Measurements from ENCODE around the gene MEGF6. TPM values are rescaled to one million over a fixed set of nuclear protein-coding genes. Genes with fewer than 3 reads are reported as not detected.

The MEGF6 gene
- total RNA-seq, 4 donors from 2014 or later: 4.1 to 27.1 (median 11.4) TPM

DNA sequence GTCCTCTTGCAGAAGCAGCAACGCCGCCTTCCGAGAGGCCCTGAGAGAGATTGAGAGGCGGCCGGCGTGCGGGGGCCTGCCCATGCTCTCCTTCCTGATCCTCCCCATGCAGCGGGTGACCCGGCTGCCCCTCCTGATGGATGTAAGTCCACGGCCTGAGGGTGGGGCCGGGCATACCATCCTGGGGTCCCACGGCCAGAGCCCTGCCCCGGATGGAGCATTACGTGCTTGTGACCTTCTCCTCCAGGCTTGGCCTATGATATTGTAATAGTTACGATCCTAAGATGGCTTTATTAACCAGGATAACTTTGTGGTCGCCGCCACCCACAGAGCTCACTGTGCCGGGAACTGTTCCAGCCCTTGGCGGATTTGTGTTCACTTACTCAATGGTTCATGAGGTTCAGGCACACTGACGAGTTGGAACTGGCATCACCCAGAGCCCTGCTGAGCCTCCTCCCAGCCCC lies 137.9 kb downstream of the MEGF6 start:
- intact Hi-C loops (cut with DNase I; ENCODE audit: low total_unique reads) (no loop called here), in situ Hi-C loops (cut with MboI; ENCODE audit: low pct_ligation_motif_present in 1 of 4, low pct_unique_long_range_greater_than_20kb in 1 of 4, low sequenced_read_pairs in 3 of 4) (no loop called here)
- TF ChIP-seq, protein P1, sequence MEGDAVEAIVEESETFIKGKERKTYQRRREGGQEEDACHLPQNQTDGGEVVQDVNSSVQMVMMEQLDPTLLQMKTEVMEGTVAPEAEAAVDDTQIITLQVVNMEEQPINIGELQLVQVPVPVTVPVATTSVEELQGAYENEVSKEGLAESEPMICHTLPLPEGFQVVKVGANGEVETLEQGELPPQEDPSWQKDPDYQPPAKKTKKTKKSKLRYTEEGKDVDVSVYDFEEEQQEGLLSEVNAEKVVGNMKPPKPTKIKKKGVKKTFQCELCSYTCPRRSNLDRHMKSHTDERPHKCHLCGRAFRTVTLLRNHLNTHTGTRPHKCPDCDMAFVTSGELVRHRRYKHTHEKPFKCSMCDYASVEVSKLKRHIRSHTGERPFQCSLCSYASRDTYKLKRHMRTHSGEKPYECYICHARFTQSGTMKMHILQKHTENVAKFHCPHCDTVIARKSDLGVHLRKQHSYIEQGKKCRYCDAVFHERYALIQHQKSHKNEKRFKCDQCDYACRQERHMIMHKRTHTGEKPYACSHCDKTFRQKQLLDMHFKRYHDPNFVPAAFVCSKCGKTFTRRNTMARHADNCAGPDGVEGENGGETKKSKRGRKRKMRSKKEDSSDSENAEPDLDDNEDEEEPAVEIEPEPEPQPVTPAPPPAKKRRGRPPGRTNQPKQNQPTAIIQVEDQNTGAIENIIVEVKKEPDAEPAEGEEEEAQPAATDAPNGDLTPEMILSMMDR (IDR thresholded peaks at IDR 0.05): no peak
- no peak for TF ChIP-seq POLR2A (IDR thresholded peaks at IDR 0.05)
- no peak for TF ChIP-seq POLR2AphosphoS5 (IDR thresholded peaks at IDR 0.05)
- no peak for TF ChIP-seq EP300 (IDR thresholded peaks at IDR 0.05; ENCODE audit: low read depth)
- H3K4me1 ChIP-seq: peaks cover 0 to 7% (median 0%) of the 10 kb centered on the region in 4 donors
- WGBS, 2 donors (ENCODE audit: low coverage in 1 of 2): 65 to 78% methylated on average over 4 to 20 of the region's 20 CpGs
- no peaks in the 10 kb centered on the region for H3K27me3 ChIP-seq
- H3K36me3 ChIP-seq: no peaks in the 10 kb centered on the region
- no peak overlapping the region for H3K4me3 ChIP-seq
- no peaks in the 10 kb centered on the region for H3K9me3 ChIP-seq
- DNase-seq: no peak
- H3K27ac ChIP-seq: no peak overlapping the region

DNA sequence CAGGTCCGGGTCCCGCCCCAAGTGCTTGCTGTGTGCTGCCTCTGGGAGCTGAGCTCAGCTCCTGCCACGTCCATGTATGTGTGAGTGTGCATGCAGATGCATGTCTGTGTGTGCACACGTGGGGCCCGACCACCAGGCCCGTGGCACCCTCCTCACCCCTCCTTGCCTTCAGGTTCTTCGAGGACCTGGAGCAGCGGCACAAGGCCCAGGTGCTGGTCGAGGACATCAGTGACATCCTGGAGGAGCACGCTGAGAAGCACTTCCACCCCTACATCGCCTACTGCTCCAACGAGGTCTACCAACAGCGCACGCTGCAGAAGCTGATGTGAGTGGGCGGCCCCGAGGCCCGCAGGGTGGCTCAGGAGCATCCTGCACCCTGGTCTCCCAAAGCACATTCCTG lies 138.4 kb downstream of the MEGF6 start:
- Histone ChIP-seq H3K27ac (no peak overlapping the region), H3K4me3 (no peak overlapping the region), H3K4me1 (peaks cover 0 to 7% (median 0%) of the 10 kb centered on the region in 4 donors), H3K27me3 (no peaks in the 10 kb centered on the region), H3K9me3 (no peaks in the 10 kb centered on the region), H3K36me3 (no peaks in the 10 kb centered on the region)
- TF ChIP-seq, protein P1 (IDR thresholded peaks at IDR 0.05): no peak
- TF ChIP-seq POLR2AphosphoS5 (IDR thresholded peaks at IDR 0.05) (no peak), EP300 (IDR thresholded peaks at IDR 0.05; ENCODE audit: low read depth) (no peak), POLR2A (IDR thresholded peaks at IDR 0.05) (no peak)
- intact Hi-C loops (cut with DNase I; ENCODE audit: low total_unique reads) (no loop called here), in situ Hi-C loops (cut with MboI; ENCODE audit: low pct_ligation_motif_present in 1 of 4, low pct_unique_long_range_greater_than_20kb in 1 of 4, low sequenced_read_pairs in 3 of 4) (no loop called here)
- DNase-seq: no peak
- 86% methylated on average over 17 of the region's 17 CpGs; no CpG with 5 or more reads in 1 of the 2 donors for WGBS, 2 donors (ENCODE audit: low coverage in 1 of 2)

DNA sequence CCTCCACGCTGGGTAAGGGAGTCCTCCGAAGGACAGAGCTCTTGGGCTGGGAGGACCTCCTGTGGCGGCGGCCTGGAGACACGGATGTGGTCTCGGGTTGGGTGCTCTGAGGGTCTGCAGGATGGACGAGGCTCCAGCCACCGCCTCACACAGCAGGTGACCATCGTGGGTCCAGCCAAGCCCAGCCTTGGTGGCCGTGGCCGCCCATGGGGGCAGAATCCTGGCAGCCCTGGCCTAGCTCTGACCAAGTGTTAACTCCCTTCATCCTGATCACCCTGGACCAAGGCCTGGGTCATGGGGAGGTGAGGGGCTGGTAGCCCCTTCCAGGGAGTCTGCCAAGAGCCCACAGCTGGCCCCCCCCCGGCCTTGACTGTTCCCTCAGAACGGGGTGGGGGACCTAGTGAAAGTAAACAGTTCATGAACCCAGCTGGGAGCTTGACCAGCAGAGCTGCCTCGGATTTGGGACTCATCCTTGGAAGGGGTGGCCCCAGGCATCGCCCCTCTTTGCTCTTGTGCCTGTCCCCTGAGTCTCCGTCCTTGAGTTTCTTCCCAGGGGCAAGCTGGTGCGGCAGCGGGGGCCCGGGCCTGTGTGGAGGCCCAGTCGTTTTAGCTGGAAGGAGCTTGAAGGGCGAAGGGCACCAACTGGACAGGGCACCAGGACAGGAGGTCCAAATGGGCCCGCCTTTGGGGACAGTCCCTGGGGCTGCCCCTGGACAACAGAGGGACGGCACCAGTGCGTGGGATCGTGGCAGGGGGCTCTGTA lies 139.0 kb downstream of the MEGF6 start:
- no peak for DNase-seq
- 78% methylated on average over 24 of the region's 25 CpGs; no CpG with 5 or more reads in 1 of the 2 donors for WGBS, 2 donors (ENCODE audit: low coverage in 1 of 2)
- Histone ChIP-seq H3K27me3 (no peaks in the 10 kb centered on the region), H3K9me3 (no peaks in the 10 kb centered on the region), H3K27ac (no peak overlapping the region), H3K4me1 (peaks cover 0 to 7% (median 0%) of the 10 kb centered on the region in 4 donors), H3K36me3 (no peaks in the 10 kb centered on the region), H3K4me3 (no peak overlapping the region)
- in situ Hi-C loops (cut with MboI; ENCODE audit: low pct_ligation_motif_present in 1 of 4, low pct_unique_long_range_greater_than_20kb in 1 of 4, low sequenced_read_pairs in 3 of 4): no loop called here
- intact Hi-C loops (cut with DNase I; ENCODE audit: low total_unique reads): no loop called here
- TF ChIP-seq POLR2A (IDR thresholded peaks at IDR 0.05) (no peak), EP300 (IDR thresholded peaks at IDR 0.05; ENCODE audit: low read depth) (no peak), POLR2AphosphoS5 (IDR thresholded peaks at IDR 0.05) (no peak)
- TF ChIP-seq, protein P1 (IDR thresholded peaks at IDR 0.05): no peak

DNA sequence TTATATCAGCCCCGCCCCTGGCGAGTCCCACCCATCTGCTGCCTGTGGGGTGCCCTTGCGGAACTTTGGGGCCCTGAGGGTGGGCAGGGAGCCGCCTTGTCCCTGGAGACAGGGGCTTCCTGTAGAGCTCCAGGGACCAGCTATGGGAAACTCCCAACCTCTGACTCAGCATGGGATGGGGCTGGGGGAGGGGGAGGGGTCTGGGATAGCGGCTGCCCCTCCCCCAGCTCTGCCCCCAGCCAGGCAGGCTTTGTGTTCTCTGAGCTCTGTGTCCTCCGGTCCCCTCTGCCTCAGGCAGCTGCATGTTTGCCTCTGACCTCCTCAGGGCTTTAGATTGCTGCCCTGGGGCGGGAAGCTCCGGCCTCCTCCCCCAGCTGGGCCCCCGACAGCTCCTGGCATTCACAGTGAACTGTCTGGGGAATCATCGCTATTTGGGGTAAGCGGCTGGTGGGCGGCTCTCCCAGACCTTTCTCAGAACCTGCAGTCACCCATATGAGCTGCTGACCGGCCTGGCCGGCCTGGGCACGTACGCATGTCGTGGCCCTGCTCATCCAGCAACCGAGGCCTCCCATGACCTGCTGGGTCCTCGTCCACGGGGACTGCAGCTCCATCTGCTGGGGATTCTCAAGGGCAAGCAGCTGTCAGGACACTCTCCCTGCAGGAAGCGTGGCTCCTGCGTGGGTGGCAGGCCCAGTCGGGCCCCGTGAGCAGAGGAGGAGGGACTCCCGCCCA lies 139.8 kb downstream of the MEGF6 start:
- Histone ChIP-seq H3K27me3 (no peaks in the 10 kb centered on the region), H3K27ac (no peak overlapping the region), H3K4me3 (no peak overlapping the region), H3K36me3 (no peaks in the 10 kb centered on the region), H3K4me1 (peaks cover 0 to 7% (median 0%) of the 10 kb centered on the region in 4 donors), H3K9me3 (no peaks in the 10 kb centered on the region)
- intact Hi-C loops (cut with DNase I; ENCODE audit: low total_unique reads): no loop called here
- DNase-seq: no peak
- in situ Hi-C loops (cut with MboI; ENCODE audit: low pct_ligation_motif_present in 1 of 4, low pct_unique_long_range_greater_than_20kb in 1 of 4, low sequenced_read_pairs in 3 of 4): no loop called here
- TF ChIP-seq, protein P1 (IDR thresholded peaks at IDR 0.05): peak in 3 of 5 experiments; percentile 7 to 29 (median 17)
- no peak for TF ChIP-seq POLR2A (IDR thresholded peaks at IDR 0.05)
- 44% methylated on average over 23 of the region's 25 CpGs; no CpG with 5 or more reads in 1 of the 2 donors for WGBS, 2 donors (ENCODE audit: low coverage in 1 of 2)
